ENCODE results near the gene SLC11A2.

SLC11A2 gene

DNA sequence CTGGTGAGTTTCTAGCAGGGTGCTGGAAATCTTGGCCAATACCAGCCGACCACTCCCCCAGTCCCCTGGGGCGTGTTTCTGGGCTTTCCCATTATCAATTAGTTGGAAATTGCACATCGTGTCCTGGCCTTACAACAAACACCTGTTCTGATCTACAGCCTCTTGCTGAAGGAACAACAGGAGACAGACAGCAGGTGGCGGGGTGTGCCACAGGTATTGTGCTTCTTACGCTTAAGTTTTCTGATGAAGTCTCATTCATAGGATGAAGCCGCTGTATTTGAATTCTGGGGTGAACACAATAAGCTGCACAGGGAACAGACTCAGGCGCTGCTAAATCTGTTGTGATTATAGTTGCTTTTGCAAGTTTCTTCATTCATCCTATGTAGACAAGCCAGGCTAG lies 73.1 kb downstream of the SLC11A2 start:
- no peak for DNase-seq (ENCODE audit: low read depth in 2 of 2)
- TF ChIP-seq, protein P1, sequence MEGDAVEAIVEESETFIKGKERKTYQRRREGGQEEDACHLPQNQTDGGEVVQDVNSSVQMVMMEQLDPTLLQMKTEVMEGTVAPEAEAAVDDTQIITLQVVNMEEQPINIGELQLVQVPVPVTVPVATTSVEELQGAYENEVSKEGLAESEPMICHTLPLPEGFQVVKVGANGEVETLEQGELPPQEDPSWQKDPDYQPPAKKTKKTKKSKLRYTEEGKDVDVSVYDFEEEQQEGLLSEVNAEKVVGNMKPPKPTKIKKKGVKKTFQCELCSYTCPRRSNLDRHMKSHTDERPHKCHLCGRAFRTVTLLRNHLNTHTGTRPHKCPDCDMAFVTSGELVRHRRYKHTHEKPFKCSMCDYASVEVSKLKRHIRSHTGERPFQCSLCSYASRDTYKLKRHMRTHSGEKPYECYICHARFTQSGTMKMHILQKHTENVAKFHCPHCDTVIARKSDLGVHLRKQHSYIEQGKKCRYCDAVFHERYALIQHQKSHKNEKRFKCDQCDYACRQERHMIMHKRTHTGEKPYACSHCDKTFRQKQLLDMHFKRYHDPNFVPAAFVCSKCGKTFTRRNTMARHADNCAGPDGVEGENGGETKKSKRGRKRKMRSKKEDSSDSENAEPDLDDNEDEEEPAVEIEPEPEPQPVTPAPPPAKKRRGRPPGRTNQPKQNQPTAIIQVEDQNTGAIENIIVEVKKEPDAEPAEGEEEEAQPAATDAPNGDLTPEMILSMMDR (IDR thresholded peaks at IDR 0.05; ENCODE audit: low read depth, low read length), result no peak
- H3K4me3 ChIP-seq (replicated peaks in 1 of 2; ENCODE audit: low read depth in 2 of 2, low read length in 2 of 2), result no peak overlapping the region

DNA sequence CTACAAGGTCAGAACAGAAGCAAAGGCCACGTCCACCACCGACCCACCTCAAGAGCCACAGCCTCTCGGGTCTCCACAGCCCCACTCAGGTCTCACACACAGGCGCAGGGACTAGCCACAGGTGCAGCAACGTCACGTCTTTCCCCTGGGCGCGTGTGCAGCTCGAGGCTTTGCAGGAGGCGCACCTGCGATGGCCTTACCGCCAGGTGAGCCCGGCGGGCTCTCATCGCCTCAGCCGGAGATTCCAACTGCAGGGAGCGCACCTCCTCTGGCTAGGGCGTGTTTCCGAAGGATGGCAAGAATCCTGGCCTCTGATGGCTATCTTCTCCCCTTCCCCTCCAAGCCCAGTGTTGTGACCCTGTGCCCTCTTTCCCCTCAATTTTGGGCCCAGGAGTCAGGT lies 73.7 kb downstream of the SLC11A2 start, which contains the start of gene HIGD1C:
HIGD1C (plus strand) TSS at position 35 of the 400 bp plus-strand sequence. CDS start 1,455 bp downstream, outside the sequence.
- TF ChIP-seq, protein P1 (IDR thresholded peaks at IDR 0.05; ENCODE audit: low read depth, low read length), result no peak
- H3K4me3 ChIP-seq (replicated peaks in 1 of 2; ENCODE audit: low read depth in 2 of 2, low read length in 2 of 2), result no peak within 1 kb of the TSS
- no peak for DNase-seq (ENCODE audit: low read depth in 2 of 2)

DNA sequence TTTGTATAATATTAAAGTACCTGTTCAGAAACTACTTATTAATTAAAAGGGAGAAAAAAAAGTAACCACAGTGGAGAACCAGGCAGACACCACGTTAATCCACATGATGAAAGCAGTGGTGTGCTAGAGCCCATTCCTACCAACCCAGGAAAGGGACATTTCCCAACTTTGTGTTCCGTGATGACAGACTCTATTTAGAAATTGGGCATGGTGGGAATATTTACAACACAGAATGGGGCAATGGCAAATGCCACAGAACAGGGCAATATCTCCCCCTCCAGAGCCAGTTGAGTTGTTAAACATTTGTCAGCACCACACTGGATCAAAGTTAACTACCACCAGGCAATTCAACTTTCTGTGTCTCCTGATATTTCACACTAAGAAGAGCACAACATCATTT lies 75.1 kb downstream of the SLC11A2 start:
- TF ChIP-seq, protein P1 (IDR thresholded peaks at IDR 0.05; ENCODE audit: low read depth, low read length), result no peak
- H3K4me3 ChIP-seq (replicated peaks in 1 of 2; ENCODE audit: low read depth in 2 of 2, low read length in 2 of 2), result no peak overlapping the region
- no peak for DNase-seq (ENCODE audit: low read depth in 2 of 2)

DNA sequence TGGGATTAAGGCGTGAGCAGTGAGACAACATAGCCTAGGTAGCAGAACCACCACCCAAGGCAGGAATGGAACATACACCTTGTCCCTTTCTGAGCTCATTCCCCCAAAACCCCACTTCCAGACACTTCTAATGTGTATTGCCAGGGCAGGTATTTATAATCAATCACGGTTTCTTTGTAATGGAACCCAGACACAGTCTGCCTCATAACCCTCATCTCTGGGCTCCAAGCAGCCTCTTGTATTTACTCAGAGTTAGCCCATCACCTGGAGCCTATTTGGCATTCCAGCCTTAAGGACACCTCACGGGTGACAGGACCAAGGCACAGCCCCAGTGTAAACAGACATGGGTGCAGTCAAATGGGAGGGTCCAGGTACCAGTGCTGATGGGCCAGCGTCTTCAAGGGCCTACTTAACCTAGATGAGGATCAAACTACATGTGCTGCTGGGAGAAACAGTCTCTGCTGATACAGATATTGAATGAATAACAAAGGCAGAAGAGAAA lies 76.3 kb downstream of the SLC11A2 start:
- TF ChIP-seq, protein P1 (IDR thresholded peaks at IDR 0.05; ENCODE audit: low read depth, low read length), result no peak
- DNase-seq (ENCODE audit: low read depth in 2 of 2), result no peak
- no peak overlapping the region for H3K4me3 ChIP-seq (replicated peaks in 1 of 2; ENCODE audit: low read depth in 2 of 2, low read length in 2 of 2)

DNA sequence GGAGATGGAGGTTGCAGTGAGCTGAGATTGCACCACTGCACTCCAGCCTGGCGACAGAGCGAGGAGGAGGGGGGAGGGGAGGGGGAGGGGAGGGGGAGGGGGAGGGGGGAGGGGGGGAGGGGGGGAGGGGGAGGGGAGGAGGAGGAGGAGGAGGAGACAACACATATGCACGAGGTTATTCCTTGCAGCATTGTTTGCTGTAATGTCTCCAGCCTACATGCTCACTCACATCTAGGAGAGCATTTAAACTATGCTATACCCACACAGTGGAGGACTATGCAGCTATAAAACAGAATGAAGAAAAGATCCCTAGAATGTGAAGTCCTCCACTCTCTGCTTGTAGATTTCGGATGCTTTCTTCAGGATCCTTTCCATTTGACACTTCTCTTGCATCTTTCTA lies 77.4 kb downstream of the SLC11A2 start:
- H3K4me3 ChIP-seq (replicated peaks in 1 of 2; ENCODE audit: low read depth in 2 of 2, low read length in 2 of 2), result no peak overlapping the region
- TF ChIP-seq, protein P1 (IDR thresholded peaks at IDR 0.05; ENCODE audit: low read depth, low read length), result no peak
- DNase-seq (ENCODE audit: low read depth in 2 of 2), result no peak

DNA sequence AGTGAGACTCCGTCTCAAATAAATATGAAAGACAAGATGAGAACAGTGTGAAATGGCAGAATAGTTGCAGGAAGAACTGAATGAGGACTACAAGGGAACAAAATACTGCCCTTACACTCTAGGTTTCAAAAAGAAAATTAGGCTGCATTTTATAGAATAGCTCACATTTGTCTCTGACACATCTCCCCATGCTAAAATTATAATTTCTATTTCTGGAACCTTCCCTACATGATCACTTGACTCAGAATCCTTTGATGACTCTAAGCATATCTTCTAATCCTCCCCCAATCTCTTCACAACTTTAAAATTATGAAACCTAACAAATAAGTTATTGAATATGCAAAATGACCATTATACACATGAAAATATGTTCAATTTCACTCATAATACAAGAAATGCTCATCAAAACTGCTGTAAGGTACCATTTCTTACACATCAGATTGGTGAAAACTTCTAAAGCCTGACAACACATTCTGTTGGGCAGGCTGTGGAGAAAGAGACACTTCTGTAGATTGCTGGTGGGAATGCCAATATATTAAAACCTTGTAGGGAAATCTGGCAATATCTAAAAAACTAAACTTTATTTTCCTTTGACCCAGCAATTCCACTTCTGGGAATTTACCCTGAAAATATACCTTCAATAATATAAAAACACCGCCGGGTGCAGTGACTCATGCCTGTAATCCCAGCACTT lies 78.1 kb downstream of the SLC11A2 start:
- DNase-seq (ENCODE audit: low read depth in 2 of 2), result no peak
- TF ChIP-seq, protein P1 (IDR thresholded peaks at IDR 0.05; ENCODE audit: low read depth, low read length), result no peak
- H3K4me3 ChIP-seq (replicated peaks in 1 of 2; ENCODE audit: low read depth in 2 of 2, low read length in 2 of 2), result no peak overlapping the region
